H9 (cell line): Measurements from ENCODE around the gene TASOR2. TPM values are rescaled to one million over a fixed set of nuclear protein-coding genes. Genes with fewer than 3 reads are reported as not detected.

Experiments used
- DNase-seq: peaks from one replicate; pipeline ENCODE4 v3.0.0-alpha.2; 2017
- H2AFZ ChIP-seq: one replicate; pipeline ENCODE4 v1.6.1; 2013; ENCODE audit warnings: mild to moderate bottlenecking, low read length, control low read depth, moderate library complexity
- H2AK5ac ChIP-seq: 2 replicates; pipeline ENCODE4 v1.6.1; 2013; ENCODE audit warnings: low read length, control low read depth, mixed read lengths; ENCODE audit not compliant: insufficient read length
- H2BK120ac ChIP-seq: one replicate; pipeline ENCODE4 v1.6.1; 2013; ENCODE audit warnings: low read depth, mild to moderate bottlenecking, low read length, control low read depth, inconsistent platforms; ENCODE audit not compliant: poor library complexity, severe bottlenecking
- H2BK12ac ChIP-seq: 2 replicates; pipeline ENCODE4 v1.6.1; 2013; ENCODE audit warnings: low read length, control low read depth, mixed read lengths, low read depth; ENCODE audit not compliant: insufficient read length
- H2BK15ac ChIP-seq: 2 replicates; pipeline ENCODE4 v1.6.1; 2013; ENCODE audit warnings: low read depth, low read length, control low read depth
- H2BK20ac ChIP-seq: one replicate; pipeline ENCODE4 v1.6.1; 2013; ENCODE audit warnings: low read depth, mild to moderate bottlenecking, low read length, control low read depth, inconsistent platforms; ENCODE audit not compliant: poor library complexity, severe bottlenecking
- H2BK5ac ChIP-seq: 2 replicates; pipeline ENCODE4 v1.6.1; 2013; ENCODE audit warnings: low read length, control low read depth, mixed read lengths; ENCODE audit not compliant: insufficient read length
- H3K14ac ChIP-seq: 2 replicates; pipeline ENCODE4 v1.6.1; 2013; ENCODE audit warnings: low read length, control low read depth; ENCODE audit not compliant: insufficient read depth
- H3K18ac ChIP-seq: 2 replicates; pipeline ENCODE4 v1.6.1; 2013; ENCODE audit warnings: low read depth, mild to moderate bottlenecking, mixed read lengths, low read length, control low read depth; ENCODE audit not compliant: insufficient read length
- H3K23ac ChIP-seq: 2 replicates; pipeline ENCODE4 v1.6.1; 2013; ENCODE audit warnings: low read length, control low read depth, mixed read lengths, low read depth; ENCODE audit not compliant: insufficient read length
- H3K23me2 ChIP-seq: 2 replicates; pipeline ENCODE4 v1.6.1; 2013; ENCODE audit warnings: low read depth, mild to moderate bottlenecking, mixed read lengths, low read length, control low read depth; ENCODE audit not compliant: insufficient read length, poor library complexity, severe bottlenecking
- H3K27ac ChIP-seq: 2 replicates; pipeline ENCODE4 v1.5.1; 2013; ENCODE audit warnings: low read length, control low read depth, mixed read lengths, low read depth; ENCODE audit not compliant: insufficient read length
- H3K27me3 ChIP-seq: 2 replicates; pipeline ENCODE4 v1.6.1; 2013; ENCODE audit warnings: low read length, control low read depth, inconsistent platforms; ENCODE audit not compliant: insufficient read depth
- H3K4ac ChIP-seq: 2 replicates; pipeline ENCODE4 v1.6.1; 2013; ENCODE audit warnings: low read depth, mild to moderate bottlenecking, control low read depth, inconsistent platforms, low read length, moderate library complexity
- H3K4me1 ChIP-seq: 2 replicates; pipeline ENCODE4 v1.6.1; 2013; ENCODE audit warnings: low read length, control low read depth, inconsistent platforms; ENCODE audit not compliant: insufficient read depth
- H3K4me2 ChIP-seq: 2 replicates; pipeline ENCODE4 v1.6.1; 2013; ENCODE audit warnings: low read length, control low read depth, mixed read lengths; ENCODE audit not compliant: insufficient read length, insufficient read depth
- H3K56ac ChIP-seq: 2 replicates; pipeline ENCODE4 v1.6.1; 2013; ENCODE audit warnings: low read depth, mild to moderate bottlenecking, mixed read lengths, low read length, control low read depth; ENCODE audit not compliant: insufficient read length
- H3K79me1 ChIP-seq: 2 replicates; pipeline ENCODE4 v1.6.1; 2013; ENCODE audit warnings: low read depth, mild to moderate bottlenecking, moderate library complexity, low read length, control low read depth, inconsistent platforms; ENCODE audit not compliant: insufficient read depth, poor library complexity, severe bottlenecking
- H3K79me2 ChIP-seq: 2 replicates; pipeline ENCODE4 v1.6.1; 2013; ENCODE audit warnings: low read length, control low read depth, inconsistent platforms; ENCODE audit not compliant: insufficient read depth
- H3K9ac ChIP-seq: 2 replicates; pipeline ENCODE4 v1.6.1; 2013; ENCODE audit warnings: low read length, control low read depth, mixed read lengths; ENCODE audit not compliant: insufficient read length; ENCODE audit errors: extremely low read depth
- H3K9me3 ChIP-seq: one replicate; pipeline ENCODE4 v1.6.1; 2013; ENCODE audit warnings: low read depth, low read length, inconsistent platforms; ENCODE audit not compliant: control insufficient read depth
- H3T11ph ChIP-seq: one replicate; pipeline ENCODE4 v1.6.1; 2013; ENCODE audit warnings: mild to moderate bottlenecking, low read length, control low read depth, inconsistent platforms
- H4K20me1 ChIP-seq: one replicate; pipeline ENCODE4 v1.6.1; 2013; ENCODE audit not compliant: control insufficient read depth, insufficient read length, insufficient read depth
- H4K5ac ChIP-seq: 2 replicates; pipeline ENCODE4 v1.6.1; 2013; ENCODE audit warnings: low read depth, mild to moderate bottlenecking, mixed read lengths, low read length, control low read depth; ENCODE audit not compliant: insufficient read length
- H4K8ac ChIP-seq: replicated peaks from 2 replicates; pipeline ENCODE4 v1.6.1; 2013; ENCODE audit warnings: low read length, control low read depth, mixed read lengths, low read depth; ENCODE audit not compliant: insufficient read length
- H4K91ac ChIP-seq: 2 replicates; pipeline ENCODE4 v1.6.1; 2013; ENCODE audit warnings: low read depth, mild to moderate bottlenecking, moderate library complexity, mixed read lengths, low read length, control low read depth; ENCODE audit not compliant: insufficient read length
- H3K27ac Mint-ChIP-seq, 3 experiments: 2 replicates in 2 of 3; 3 replicates in 1 of 3; pipeline ENCODE4 v1.8.0; 2020 to 2021; ENCODE audit warnings: mixed read lengths in 3 of 3, mild to moderate bottlenecking in 1 of 3, moderate library complexity in 1 of 3
- H3K27me3 Mint-ChIP-seq: 2 replicates; pipeline ENCODE4 v1.8.0; 2021; ENCODE audit warnings: low read depth, mild to moderate bottlenecking, moderate library complexity, mixed read lengths
- H3K36me3 Mint-ChIP-seq, 3 experiments: 2 replicates in 2 of 3; 3 replicates in 1 of 3; pipeline ENCODE4 v1.8.0; 2020 to 2021; ENCODE audit warnings: low read depth in 3 of 3, mixed read lengths in 3 of 3; ENCODE audit not compliant: insufficient read depth in 1 of 3
- H3K4me1 Mint-ChIP-seq, 2 experiments: 2 replicates each; pipeline ENCODE4 v1.8.0; 2020; ENCODE audit warnings: mixed read lengths in 2 of 2
- H3K4me3 Mint-ChIP-seq, 2 experiments: 2 replicates in 1 of 2; 3 replicates in 1 of 2; pipeline ENCODE4 v1.8.0; 2020 to 2021; ENCODE audit warnings: mild to moderate bottlenecking in 2 of 2, mixed read lengths in 2 of 2, moderate library complexity in 1 of 2
- H3K9me3 Mint-ChIP-seq, 2 experiments: 2 replicates in 1 of 2; 3 replicates in 1 of 2; pipeline ENCODE4 v1.8.0; 2020; ENCODE audit warnings: mild to moderate bottlenecking in 2 of 2, mixed read lengths in 2 of 2, moderate library complexity in 1 of 2
- WGBS: extraction: QIAGEN DNeasy Blood & Tissue Kit; methylation state at CpG from one replicate; pipeline ENCODE4 v1.1.7; 2013; ENCODE audit warnings: missing lambda C conversion rate, low lambda C conversion rate, mixed read lengths; ENCODE audit not compliant: insufficient read length; ENCODE audit errors: extremely low coverage; 5-methylcytosine and 5-hydroxymethylcytosine counted together
- total RNA-seq: library from RNA; stranded (reverse); gene quantifications from 2 replicates; pipeline ENCODE4 v1.2.1, GENCODE V29; 2021
- TF ChIP-seq, protein P1 (sequence below): fragments of 200-600 bp; sonication (generic); conservative IDR thresholded peaks from 3 replicates; pipeline ENCODE4 v1.8.0; 2021; ENCODE audit warnings: antibody characterized with exemption, mild to moderate bottlenecking

Gene TASOR2
- total RNA-seq, 1 experiment from 2014 or later = 64.5 TPM

DNA sequence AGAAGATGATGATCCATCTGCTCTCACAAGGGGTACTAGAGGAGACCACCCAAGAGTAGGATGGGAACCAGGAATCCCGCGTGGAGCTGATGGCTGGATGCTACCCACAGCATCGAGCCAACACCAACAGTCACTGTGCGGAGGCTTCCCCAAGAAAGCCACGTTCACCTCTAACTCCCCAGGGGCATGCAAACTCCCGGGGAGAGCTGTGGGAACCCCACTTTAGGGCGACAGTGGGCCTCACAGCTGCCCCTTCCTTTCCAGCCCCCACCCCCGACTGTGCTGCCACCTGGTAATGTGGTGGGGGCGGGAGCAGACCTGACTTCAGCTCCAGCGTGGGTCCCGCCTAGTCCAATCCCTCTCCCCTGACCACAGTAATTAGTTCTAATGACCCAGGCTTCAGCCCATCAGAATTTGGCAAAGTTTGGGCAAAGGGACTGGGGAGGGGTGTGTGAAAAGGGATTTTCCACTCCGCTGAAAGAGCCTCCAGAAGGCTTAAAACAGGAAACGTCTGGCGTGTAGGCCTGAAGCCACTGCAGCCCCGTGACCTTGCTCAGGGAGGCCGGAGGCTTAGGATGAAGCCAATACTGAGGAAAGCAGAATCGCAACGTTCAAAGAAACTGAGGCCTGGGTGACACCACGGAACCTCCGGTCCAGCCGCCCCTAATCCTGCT is 38.6 kb upstream of the TASOR2 start:
- Histone ChIP-seq H3K18ac (no peak overlapping the region), H4K8ac (no peak overlapping the region), H3K23me2 (no peaks in the 10 kb centered on the region), H3K79me2 (no peaks in the 10 kb centered on the region), H3K9me3 (no peaks in the 10 kb centered on the region), H3K4me1 (no peaks in the 10 kb centered on the region), H4K5ac (no peak overlapping the region), H2BK120ac (no peak overlapping the region), H2AFZ (no peak overlapping the region), H2BK20ac (no peak overlapping the region), H2BK15ac (no peak overlapping the region), H3K27ac (no peak overlapping the region), H3K79me1 (no peaks in the 10 kb centered on the region), H3K4me2 (no peak overlapping the region), H3K14ac (no peak overlapping the region), H3K9ac (no peak overlapping the region), H3K56ac (no peak overlapping the region), H3K4ac (no peak overlapping the region), H4K91ac (no peak overlapping the region), H2AK5ac (no peak overlapping the region), H3K23ac (no peak overlapping the region), H3K27me3 (no peaks in the 10 kb centered on the region), H3T11ph (no peak overlapping the region), H4K20me1 (no peaks in the 10 kb centered on the region), H2BK5ac (no peak overlapping the region), H2BK12ac (no peak overlapping the region)
- TF ChIP-seq, protein P1, sequence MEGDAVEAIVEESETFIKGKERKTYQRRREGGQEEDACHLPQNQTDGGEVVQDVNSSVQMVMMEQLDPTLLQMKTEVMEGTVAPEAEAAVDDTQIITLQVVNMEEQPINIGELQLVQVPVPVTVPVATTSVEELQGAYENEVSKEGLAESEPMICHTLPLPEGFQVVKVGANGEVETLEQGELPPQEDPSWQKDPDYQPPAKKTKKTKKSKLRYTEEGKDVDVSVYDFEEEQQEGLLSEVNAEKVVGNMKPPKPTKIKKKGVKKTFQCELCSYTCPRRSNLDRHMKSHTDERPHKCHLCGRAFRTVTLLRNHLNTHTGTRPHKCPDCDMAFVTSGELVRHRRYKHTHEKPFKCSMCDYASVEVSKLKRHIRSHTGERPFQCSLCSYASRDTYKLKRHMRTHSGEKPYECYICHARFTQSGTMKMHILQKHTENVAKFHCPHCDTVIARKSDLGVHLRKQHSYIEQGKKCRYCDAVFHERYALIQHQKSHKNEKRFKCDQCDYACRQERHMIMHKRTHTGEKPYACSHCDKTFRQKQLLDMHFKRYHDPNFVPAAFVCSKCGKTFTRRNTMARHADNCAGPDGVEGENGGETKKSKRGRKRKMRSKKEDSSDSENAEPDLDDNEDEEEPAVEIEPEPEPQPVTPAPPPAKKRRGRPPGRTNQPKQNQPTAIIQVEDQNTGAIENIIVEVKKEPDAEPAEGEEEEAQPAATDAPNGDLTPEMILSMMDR = no peak
- H3K9me3 Mint-ChIP-seq = no peaks in the 10 kb centered on the region; a peak in 1 of 5 replicates
- H3K36me3 Mint-ChIP-seq = peaks cover 30 to 56% (median 40%) of the 10 kb centered on the region in 3 experiments; a peak in 6 of 7 replicates
- H3K27ac Mint-ChIP-seq = peak overlapping the region in 1 of 3 experiments; percentile 28; a peak in 1 of 7 replicates
- H3K4me1 Mint-ChIP-seq = peaks cover 4 to 5% of the 10 kb centered on the region in 2 experiments
- no CpG with 5 or more reads among the region's 21 CpGs for WGBS
- no peak for DNase-seq
- no peaks in the 10 kb centered on the region for H3K27me3 Mint-ChIP-seq
- no peak overlapping the region for H3K4me3 Mint-ChIP-seq
